Mammary epithelial cell (primary cell): ENCODE data around the gene SLC26A5.

Experiments used
- CTCF ChIP-seq, 2 donors: IDR thresholded peaks in 1 of 2; conservative IDR thresholded peaks in 1 of 2; 2 replicates each; pipeline ENCODE4 v1.5.1; 2011 to 2012; ENCODE audit warnings: inconsistent platforms in 2 of 2, low read length in 2 of 2, mild to moderate bottlenecking in 2 of 2, control low read depth in 1 of 2, low read depth in 1 of 2; ENCODE audit not compliant: insufficient read depth in 1 of 2; ENCODE audit errors: extremely low read depth in 1 of 2
- EZH2 ChIP-seq: IDR thresholded peaks from 2 replicates; pipeline ENCODE4 v1.6.1; 2012; ENCODE audit warnings: low read length, inconsistent platforms, borderline replicate concordance

- no peak for TF ChIP-seq CTCF (conservative IDR thresholded peaks at IDR 0.05 in 1 of 2, IDR thresholded peaks at IDR 0.05 in 1 of 2; ENCODE audit: extremely low read depth in 1 of 2, insufficient read depth in 1 of 2, low read depth in 1 of 2, low read length in 2 of 2)
- no peak for TF ChIP-seq EZH2
Observed at GRCh38 chr7:103462358-103462757, 16.4 kb upstream of the SLC26A5 start.
